ENCODE measurements around the gene ACAD10.
"Not testable (repeated sequence)": the region's sequence is repeated elsewhere in the genome, so short reads cannot be mapped to it uniquely, and the experiment has no call there.

Gene ACAD10

DNA sequence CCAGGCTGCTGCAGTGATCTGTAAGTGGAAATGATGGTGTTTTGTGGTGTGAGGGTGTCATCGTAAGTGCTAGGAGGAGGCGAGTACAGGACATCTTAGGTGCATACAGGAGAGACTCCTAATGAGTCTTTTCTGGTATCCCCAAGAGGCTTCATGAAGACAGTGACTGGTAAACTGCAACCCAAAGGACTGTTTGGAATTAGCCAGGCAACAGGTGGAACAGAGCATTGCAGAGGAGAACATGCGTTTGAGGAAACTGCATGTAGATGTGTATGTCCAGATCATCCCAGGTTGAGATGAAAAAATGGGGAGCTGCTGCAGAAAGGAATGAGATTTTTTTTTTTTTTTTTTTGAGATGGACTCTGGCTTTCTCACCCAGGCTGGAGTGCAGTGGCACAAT, 5.4 kb downstream of the ACAD10 start:
- no peaks in the 10 kb centered on the region for H3K9me3 ChIP-seq (ENCODE audit: control insufficient read depth, low read depth, low read length)
- peaks cover 17% of the 10 kb centered on the region for H3K36me3 ChIP-seq (ENCODE audit: control insufficient read depth, low read depth, low read length)
- no peaks in the 10 kb centered on the region for H3K27me3 ChIP-seq (ENCODE audit: control insufficient read depth, insufficient read depth, low read length)
- no peak overlapping the region for H3K4me3 ChIP-seq (ENCODE audit: low read length)
- H3K9ac ChIP-seq (ENCODE audit: low read length): no peak overlapping the region
- no peak overlapping the region for H3K27ac ChIP-seq (ENCODE audit: low read length)
- H3K4me1 ChIP-seq (ENCODE audit: control insufficient read depth, low read depth, low read length): no peaks in the 10 kb centered on the region

DNA sequence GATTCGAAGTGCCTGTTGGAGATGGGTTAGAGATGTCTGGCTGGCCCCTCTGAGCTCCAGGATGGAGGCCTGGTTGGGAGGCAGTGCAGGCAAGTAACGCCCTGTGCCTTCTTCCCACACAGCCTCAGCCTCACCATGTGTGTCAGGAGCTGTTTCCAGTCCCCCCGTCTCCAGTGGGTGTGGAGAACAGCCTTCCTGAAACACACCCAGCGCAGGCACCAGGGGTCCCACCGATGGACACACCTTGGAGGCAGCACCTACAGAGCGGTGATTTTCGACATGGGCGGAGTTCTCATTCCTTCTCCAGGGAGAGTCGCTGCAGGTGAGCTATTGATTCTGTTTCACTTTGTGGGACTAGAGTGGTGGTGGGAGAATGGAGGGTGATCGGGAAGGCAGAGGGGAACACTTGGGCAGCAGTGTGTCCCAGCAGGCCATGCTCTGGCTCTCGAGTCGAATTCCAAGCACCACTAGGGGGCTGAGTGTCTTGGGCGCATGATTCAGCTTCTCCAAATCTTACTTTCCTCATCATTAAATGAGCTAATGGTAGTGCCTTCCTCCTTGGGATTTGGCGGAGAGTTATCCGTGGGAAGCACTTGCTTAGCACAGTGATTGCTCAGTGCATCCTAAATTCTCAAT, 6.8 kb downstream of the ACAD10 start:
- Histone ChIP-seq H3K4me1 (ENCODE audit: control insufficient read depth, low read depth, low read length) (no peaks in the 10 kb centered on the region), H3K36me3 (ENCODE audit: control insufficient read depth, low read depth, low read length) (peaks cover 19% of the 10 kb centered on the region), H3K27ac (ENCODE audit: low read length) (no peak overlapping the region), H3K4me3 (ENCODE audit: low read length) (no peak overlapping the region), H3K9ac (ENCODE audit: low read length) (no peak overlapping the region), H3K9me3 (ENCODE audit: control insufficient read depth, low read depth, low read length) (no peaks in the 10 kb centered on the region), H3K27me3 (ENCODE audit: control insufficient read depth, insufficient read depth, low read length) (no peaks in the 10 kb centered on the region)

DNA sequence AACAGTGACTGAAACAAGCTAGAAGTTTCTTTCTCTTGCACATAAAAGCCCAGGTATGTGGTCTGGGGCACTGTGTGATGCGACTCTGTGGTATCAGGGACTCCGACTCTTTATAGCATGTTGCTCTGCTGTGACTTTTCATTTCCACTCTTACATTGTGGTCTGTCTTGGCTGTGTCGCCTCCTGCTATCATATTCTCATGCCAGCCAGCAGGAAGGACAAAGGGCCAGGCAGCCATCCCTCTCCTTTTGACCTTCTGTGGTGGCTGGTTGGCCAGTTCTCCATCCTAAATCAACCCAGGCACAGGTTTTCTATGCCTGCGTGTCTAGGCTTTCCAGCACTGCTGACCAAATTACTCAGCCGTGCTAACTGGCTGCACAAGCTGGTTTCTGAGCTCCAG, 8.0 kb downstream of the ACAD10 start:
- no peaks in the 10 kb centered on the region for H3K4me1 ChIP-seq (ENCODE audit: control insufficient read depth, low read depth, low read length)
- no peak overlapping the region for H3K27ac ChIP-seq (ENCODE audit: low read length)
- no peaks in the 10 kb centered on the region for H3K9me3 ChIP-seq (ENCODE audit: control insufficient read depth, low read depth, low read length)
- H3K36me3 ChIP-seq (ENCODE audit: control insufficient read depth, low read depth, low read length): peaks cover 19% of the 10 kb centered on the region
- no peak overlapping the region for H3K4me3 ChIP-seq (ENCODE audit: low read length)
- no peaks in the 10 kb centered on the region for H3K27me3 ChIP-seq (ENCODE audit: control insufficient read depth, insufficient read depth, low read length)
- H3K9ac ChIP-seq (ENCODE audit: low read length): no peak overlapping the region

DNA sequence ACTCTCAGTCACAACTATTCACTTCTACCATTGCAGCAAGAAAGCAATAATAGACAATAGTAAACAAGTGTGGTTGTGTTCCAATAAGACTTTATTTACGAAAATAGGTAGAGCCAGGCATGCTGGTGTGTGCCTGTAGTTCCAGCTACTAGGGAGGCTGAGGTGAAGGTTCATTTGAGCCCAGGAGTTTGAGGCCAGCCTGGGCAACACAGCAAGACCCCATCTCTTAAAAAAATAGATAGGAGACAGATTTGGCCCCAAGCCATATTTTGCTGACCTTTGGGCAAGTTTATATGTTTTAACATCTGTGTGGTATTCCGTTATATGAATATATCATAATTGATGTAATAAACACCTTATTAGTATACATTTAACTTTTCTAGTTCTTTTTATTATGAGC, 14.1 kb downstream of the ACAD10 start:
- Histone ChIP-seq H3K27ac (ENCODE audit: low read length) (no peak overlapping the region), H3K9ac (ENCODE audit: low read length) (no peak overlapping the region), H3K4me3 (ENCODE audit: low read length) (no peak overlapping the region), H3K4me1 (ENCODE audit: control insufficient read depth, low read depth, low read length) (no peaks in the 10 kb centered on the region), H3K9me3 (ENCODE audit: control insufficient read depth, low read depth, low read length) (no peaks in the 10 kb centered on the region), H3K36me3 (ENCODE audit: control insufficient read depth, low read depth, low read length) (peaks cover 17% of the 10 kb centered on the region), H3K27me3 (ENCODE audit: control insufficient read depth, insufficient read depth, low read length) (no peaks in the 10 kb centered on the region)

DNA sequence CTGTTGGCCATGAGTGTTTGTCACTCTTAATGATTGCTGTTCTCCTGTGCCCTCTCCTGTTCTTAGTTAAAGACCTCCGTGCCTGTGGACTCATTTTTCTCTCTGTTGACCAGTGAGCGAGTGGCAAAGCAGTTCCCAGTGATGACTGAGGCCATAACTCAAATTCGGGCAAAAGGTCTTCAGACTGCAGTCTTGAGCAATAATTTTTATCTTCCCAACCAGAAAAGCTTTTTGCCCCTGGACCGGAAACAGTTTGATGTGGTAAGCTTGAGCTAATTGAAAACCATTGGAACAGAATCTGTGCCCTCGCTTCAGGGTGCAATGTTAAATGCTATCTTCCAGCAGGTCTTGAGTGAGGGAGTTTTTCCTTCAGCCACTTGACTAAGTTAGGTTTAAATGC, 19.8 kb downstream of the ACAD10 start:
- no peak overlapping the region for H3K27ac ChIP-seq (ENCODE audit: low read length)
- H3K4me3 ChIP-seq (ENCODE audit: low read length): no peak overlapping the region
- no peaks in the 10 kb centered on the region for H3K4me1 ChIP-seq (ENCODE audit: control insufficient read depth, low read depth, low read length)
- no peak overlapping the region for H3K9ac ChIP-seq (ENCODE audit: low read length)
- H3K36me3 ChIP-seq (ENCODE audit: control insufficient read depth, low read depth, low read length): peaks cover 21% of the 10 kb centered on the region
- no peaks in the 10 kb centered on the region for H3K9me3 ChIP-seq (ENCODE audit: control insufficient read depth, low read depth, low read length)
- H3K27me3 ChIP-seq (ENCODE audit: control insufficient read depth, insufficient read depth, low read length): no peaks in the 10 kb centered on the region

DNA sequence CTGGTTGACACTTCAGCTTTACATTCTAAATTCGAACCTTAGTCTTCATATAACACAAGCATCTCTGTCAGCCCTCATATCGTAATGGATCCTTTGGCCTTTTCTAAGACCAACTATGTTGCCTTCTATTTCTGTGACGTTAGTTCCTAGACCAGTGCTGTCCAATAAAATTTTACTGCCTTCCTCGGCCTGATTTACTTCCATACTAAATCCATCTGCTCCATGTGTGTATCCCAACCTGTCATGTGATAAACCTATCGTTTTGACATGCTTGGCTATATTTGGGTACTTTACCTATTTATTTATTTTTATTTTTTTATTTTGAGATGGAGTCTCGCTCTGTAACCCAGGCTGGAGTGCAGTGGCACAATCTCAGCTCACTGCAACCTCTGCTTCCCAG, 20.3 kb downstream of the ACAD10 start:
- Histone ChIP-seq H3K27me3 (ENCODE audit: control insufficient read depth, insufficient read depth, low read length) (no peaks in the 10 kb centered on the region), H3K9ac (ENCODE audit: low read length) (no peak overlapping the region)

DNA sequence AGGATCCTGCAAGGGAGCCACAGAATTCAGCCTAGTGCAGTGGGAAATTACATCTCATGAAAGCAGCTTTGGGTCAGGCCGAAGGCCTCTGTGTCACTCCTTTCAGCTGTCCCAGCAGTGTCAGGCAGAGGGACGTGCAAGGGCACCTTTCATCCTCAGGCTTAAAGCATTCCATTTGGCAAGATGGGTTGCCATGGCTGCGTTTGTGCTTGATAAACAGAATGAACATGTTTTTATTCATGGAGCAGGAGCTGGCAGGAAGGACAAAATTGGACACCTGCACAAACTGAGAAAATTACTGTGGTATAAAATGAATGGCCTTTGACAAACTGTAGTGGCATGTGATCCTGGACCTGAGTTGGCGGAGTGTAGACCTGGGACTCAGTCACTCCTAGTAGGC, 29.4 kb downstream of the ACAD10 start:
- Histone ChIP-seq H3K27me3 (ENCODE audit: control insufficient read depth, insufficient read depth, low read length) (no peaks in the 10 kb centered on the region), H3K4me1 (ENCODE audit: control insufficient read depth, low read depth, low read length) (no peaks in the 10 kb centered on the region), H3K36me3 (ENCODE audit: control insufficient read depth, low read depth, low read length) (peaks cover 26% of the 10 kb centered on the region), H3K4me3 (ENCODE audit: low read length) (no peak overlapping the region), H3K27ac (ENCODE audit: low read length) (no peak overlapping the region), H3K9me3 (ENCODE audit: control insufficient read depth, low read depth, low read length) (no peaks in the 10 kb centered on the region), H3K9ac (ENCODE audit: low read length) (no peak overlapping the region)

More for the DNA sequence above, 20.3 kb downstream of the ACAD10 start:
- Histone ChIP-seq H3K4me3 (ENCODE audit: low read length) (no peak overlapping the region), H3K36me3 (ENCODE audit: control insufficient read depth, low read depth, low read length) (peaks cover 23% of the 10 kb centered on the region), H3K4me1 (ENCODE audit: control insufficient read depth, low read depth, low read length) (no peaks in the 10 kb centered on the region), H3K27ac (ENCODE audit: low read length) (no peak overlapping the region), H3K9me3 (ENCODE audit: control insufficient read depth, low read depth, low read length) (no peaks in the 10 kb centered on the region)

DNA sequence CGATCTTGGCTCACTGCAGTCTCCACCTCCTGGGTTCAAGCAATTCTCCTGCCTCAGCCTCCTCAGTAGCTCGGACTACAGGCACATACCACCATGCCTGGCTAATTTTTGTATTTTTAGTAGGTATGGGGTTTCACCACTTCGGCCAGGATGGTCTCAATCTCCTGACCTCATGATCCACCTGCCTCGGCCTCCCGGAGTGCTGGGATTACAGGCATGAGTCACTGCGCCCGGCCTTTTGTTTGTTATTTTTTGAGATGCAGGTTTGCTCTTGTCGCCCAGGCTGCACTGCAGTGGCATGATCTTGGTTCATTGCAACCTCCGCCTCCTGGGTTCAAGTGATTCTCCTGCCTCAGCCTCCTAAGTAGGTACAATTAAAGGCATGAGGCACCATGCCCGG, 33.5 kb downstream of the ACAD10 start:
- H3K4me1 ChIP-seq (ENCODE audit: control insufficient read depth, low read depth, low read length); H3K27ac ChIP-seq (ENCODE audit: low read length); H3K9me3 ChIP-seq (ENCODE audit: control insufficient read depth, low read depth, low read length); H3K27me3 ChIP-seq (ENCODE audit: control insufficient read depth, insufficient read depth, low read length); H3K4me3 ChIP-seq (ENCODE audit: low read length); H3K9ac ChIP-seq (ENCODE audit: low read length): not testable (repeated sequence)
- H3K36me3 ChIP-seq (ENCODE audit: control insufficient read depth, low read depth, low read length): peaks cover 18% of the 10 kb centered on the region

DNA sequence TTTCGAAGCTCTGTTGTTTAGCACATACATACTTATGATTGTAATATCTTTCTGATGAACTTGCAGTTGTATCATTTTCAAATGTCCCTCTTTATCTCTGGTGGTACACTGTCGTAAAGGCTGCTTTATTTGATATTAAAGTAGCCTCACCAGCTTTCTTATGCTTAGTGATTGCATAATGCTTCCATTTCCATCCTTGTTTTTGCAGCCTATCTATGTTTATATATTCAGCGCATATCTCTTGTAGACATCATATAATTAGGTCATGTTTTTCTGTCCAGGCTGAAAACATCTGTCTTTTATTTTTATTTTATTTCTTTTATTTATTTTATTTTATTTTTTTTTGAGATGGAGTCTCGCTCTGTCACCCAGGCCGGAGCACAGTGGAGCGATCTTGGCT, 34.6 kb downstream of the ACAD10 start:
- H3K36me3 ChIP-seq (ENCODE audit: control insufficient read depth, low read depth, low read length): peaks cover 18% of the 10 kb centered on the region
- no peaks in the 10 kb centered on the region for H3K9me3 ChIP-seq (ENCODE audit: control insufficient read depth, low read depth, low read length)
- no peak overlapping the region for H3K4me3 ChIP-seq (ENCODE audit: low read length)
- no peaks in the 10 kb centered on the region for H3K27me3 ChIP-seq (ENCODE audit: control insufficient read depth, insufficient read depth, low read length)
- no peak overlapping the region for H3K9ac ChIP-seq (ENCODE audit: low read length)
- H3K4me1 ChIP-seq (ENCODE audit: control insufficient read depth, low read depth, low read length): no peaks in the 10 kb centered on the region
- H3K27ac ChIP-seq (ENCODE audit: low read length): no peak overlapping the region

DNA sequence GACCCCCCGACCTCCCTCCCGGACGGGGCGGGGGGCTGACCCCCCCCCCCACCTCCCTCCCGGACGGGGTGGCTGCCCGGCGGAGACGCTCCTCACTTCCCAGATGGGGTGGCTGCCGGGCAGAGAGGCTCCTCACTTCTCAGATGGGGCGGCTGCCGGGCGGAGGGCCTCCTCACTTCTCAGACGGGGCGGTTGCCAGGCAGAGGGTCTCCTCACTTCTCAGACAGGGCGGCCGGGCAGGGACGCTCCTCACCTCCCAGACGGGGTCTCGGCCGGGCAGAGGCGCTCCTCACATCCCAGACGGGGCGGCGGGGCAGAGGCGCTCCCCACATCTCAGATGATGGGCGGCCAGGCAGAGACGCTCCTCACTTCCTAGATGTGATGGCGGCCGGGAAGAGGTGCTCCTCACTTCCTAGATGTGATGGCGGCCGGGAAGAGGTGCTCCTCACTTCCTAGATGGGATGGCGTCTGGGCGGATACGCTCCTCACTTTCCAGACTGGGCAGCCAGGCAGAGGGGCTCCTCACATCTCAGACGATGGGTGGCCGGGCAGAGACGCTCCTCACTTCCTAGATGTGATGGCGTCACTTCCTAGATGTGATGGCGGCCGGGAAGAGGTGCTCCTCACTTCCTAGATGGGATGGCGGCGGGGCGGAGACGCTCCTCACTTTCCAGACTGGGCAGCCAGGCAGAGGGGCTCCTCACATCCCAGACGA, 38.0 kb downstream of the ACAD10 start:
- not testable (repeated sequence) for H3K36me3 ChIP-seq (ENCODE audit: control insufficient read depth, low read depth, low read length); H3K9ac ChIP-seq (ENCODE audit: low read length); H3K27me3 ChIP-seq (ENCODE audit: control insufficient read depth, insufficient read depth, low read length); H3K4me1 ChIP-seq (ENCODE audit: control insufficient read depth, low read depth, low read length); H3K9me3 ChIP-seq (ENCODE audit: control insufficient read depth, low read depth, low read length); H3K27ac ChIP-seq (ENCODE audit: low read length); H3K4me3 ChIP-seq (ENCODE audit: low read length)

DNA sequence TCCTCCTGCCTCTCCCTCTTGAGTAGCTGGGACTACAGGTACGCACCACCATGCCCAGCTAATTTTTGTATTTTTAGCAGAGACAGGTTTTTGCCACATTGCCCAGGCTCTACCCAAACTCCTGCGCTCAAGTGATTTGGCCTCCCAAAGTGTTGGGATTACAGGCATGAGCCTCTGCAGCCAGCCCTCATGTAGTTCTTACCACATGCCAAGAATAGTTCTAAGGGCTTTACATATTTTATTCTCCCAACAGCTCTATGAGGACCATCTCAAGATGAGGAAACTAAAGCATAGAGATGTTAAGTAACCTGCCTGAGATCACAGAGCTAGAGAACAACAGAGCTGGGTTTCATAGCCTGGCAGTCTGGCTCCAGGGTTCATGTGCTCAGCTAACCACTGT, 42.9 kb downstream of the ACAD10 start:
- no peak overlapping the region for H3K4me3 ChIP-seq (ENCODE audit: low read length)
- H3K36me3 ChIP-seq (ENCODE audit: control insufficient read depth, low read depth, low read length): no peaks in the 10 kb centered on the region
- no peak overlapping the region for H3K27ac ChIP-seq (ENCODE audit: low read length)
- H3K4me1 ChIP-seq (ENCODE audit: control insufficient read depth, low read depth, low read length): no peaks in the 10 kb centered on the region
- no peak overlapping the region for H3K9ac ChIP-seq (ENCODE audit: low read length)
- no peaks in the 10 kb centered on the region for H3K27me3 ChIP-seq (ENCODE audit: control insufficient read depth, insufficient read depth, low read length)
- no peaks in the 10 kb centered on the region for H3K9me3 ChIP-seq (ENCODE audit: control insufficient read depth, low read depth, low read length)

DNA sequence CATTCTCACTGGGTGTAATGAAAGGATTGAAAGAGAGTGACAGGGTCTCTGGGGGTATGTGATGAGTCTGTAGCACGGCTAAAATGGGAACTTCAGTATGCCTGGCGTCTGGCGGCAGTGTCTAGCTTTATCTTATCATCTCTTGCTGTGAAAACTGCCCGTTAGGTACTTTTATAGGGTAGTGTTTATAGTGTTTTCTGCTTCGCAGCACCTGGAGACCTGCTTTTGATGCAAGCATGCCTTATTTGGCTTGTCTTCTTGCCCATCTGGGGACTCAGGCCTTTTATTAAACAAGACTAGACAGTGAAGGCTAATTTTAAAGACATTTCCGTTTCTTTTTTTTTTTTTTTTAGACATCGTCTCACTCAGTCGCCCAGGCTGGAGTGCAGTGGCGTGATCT, 44.6 kb downstream of the ACAD10 start:
- H3K27ac ChIP-seq (ENCODE audit: low read length): no peak overlapping the region
- H3K4me3 ChIP-seq (ENCODE audit: low read length): no peak overlapping the region
- no peaks in the 10 kb centered on the region for H3K9me3 ChIP-seq (ENCODE audit: control insufficient read depth, low read depth, low read length)
- H3K36me3 ChIP-seq (ENCODE audit: control insufficient read depth, low read depth, low read length): no peaks in the 10 kb centered on the region
- H3K27me3 ChIP-seq (ENCODE audit: control insufficient read depth, insufficient read depth, low read length): no peaks in the 10 kb centered on the region
- H3K4me1 ChIP-seq (ENCODE audit: control insufficient read depth, low read depth, low read length): no peaks in the 10 kb centered on the region
- H3K9ac ChIP-seq (ENCODE audit: low read length): no peak overlapping the region
